ENCODE results near the gene WBP2NL.

WBP2NL gene

GRCh38 chr22:42074846-42075676 lies 76.5 kb downstream of the WBP2NL start:
- DNase-seq, result no peak

GRCh38 chr22:42076764-42077485 lies 78.3 kb downstream of the WBP2NL start:
- no peak for DNase-seq

- no peak for DNase-seq
Observed at GRCh38 chr22:42077486-42078125, 79.0 kb downstream of the WBP2NL start.
